ENCODE measurements around the gene FAM180B. TPM values are rescaled to one million over a fixed set of nuclear protein-coding genes. Genes with fewer than 3 reads are reported as not detected.
A peak's percentile ranks its signal among the peaks of the same experiment; 100 is the strongest.

FAM180B gene
- total and polyA plus RNA-seq, 2 of the 13 experiments (the other 11 are each of a cell fraction or from before 2014, with no cell fraction given) = 0.40 to 1.0 TPM

- Histone ChIP-seq H3K4me1 (ENCODE audit: insufficient read depth, low read length) (peaks cover 16% of the 10 kb centered on the region), H2AFZ (ENCODE audit: low read length) (no peak overlapping the region), H4K20me1 (ENCODE audit: insufficient read depth, low read length) (no peaks in the 10 kb centered on the region), H3K4me2 (ENCODE audit: low read depth, low read length) (no peak overlapping the region), H3K4me3 (replicated peaks in 1 of 3; ENCODE audit: insufficient read depth in 1 of 3, low read depth in 2 of 3, low read length in 3 of 3) (no peak overlapping the region), H3K27me3 (ENCODE audit: control insufficient read depth in 1 of 2, insufficient read depth in 2 of 2, low read length in 2 of 2) (no peaks in the 10 kb centered on the region), H3K27ac (ENCODE audit: extremely low read length, insufficient read depth, low read length) (no peak overlapping the region), H3K79me2 (ENCODE audit: insufficient read depth, low read length) (no peaks in the 10 kb centered on the region), H3K9me3 (ENCODE audit: low read length) (no peaks in the 10 kb centered on the region), H3K36me3 (replicated peaks in 1 of 2; ENCODE audit: control insufficient read depth in 1 of 2, insufficient read depth in 2 of 2, low read length in 2 of 2) (no peaks in the 10 kb centered on the region), H3K9ac (ENCODE audit: insufficient read depth, low read depth, low read length) (no peak overlapping the region)
- intact Hi-C loops (cut with micrococcal nuclease; ENCODE audit: unreplicated experiment) = no loop called here
- 72% methylated on average over 5 of the region's 5 CpGs for WGBS (ENCODE audit: low lambda C conversion rate)
- FAIRE-seq (no peak), DNase-seq (ENCODE audit: low spot score) (no peak), ATAC-seq (peak; percentile 27)
- in situ Hi-C loops (cut with HindIII; ENCODE audit: extremely low pct_ligation_motif_present, low pct_unique_long_range_greater_than_20kb) = no loop called here
- no TSS peak for BruUV-seq (replicated peaks)
- TF ChIP-seq ZNF607 (CRISPR knock-in tag; IDR thresholded peaks at IDR 0.05; ENCODE audit: borderline replicate concordance) = no peak
- TF ChIP-seq ZNF275 (CRISPR knock-in tag; IDR thresholded peaks at IDR 0.05; ENCODE audit: borderline replicate concordance) = no peak
- no peak for TF ChIP-seq DPF2 (CRISPR knock-in tag; IDR thresholded peaks at IDR 0.05; ENCODE audit: borderline replicate concordance, low read depth)
- TF ChIP-seq GTF2F1 (IDR thresholded peaks at IDR 0.05; ENCODE audit: low read length) = no peak
- TF ChIP-seq POLR2G (IDR thresholded peaks at IDR 0.05; ENCODE audit: low read depth, low read length) = no peak
- TF ChIP-seq, protein P1, sequence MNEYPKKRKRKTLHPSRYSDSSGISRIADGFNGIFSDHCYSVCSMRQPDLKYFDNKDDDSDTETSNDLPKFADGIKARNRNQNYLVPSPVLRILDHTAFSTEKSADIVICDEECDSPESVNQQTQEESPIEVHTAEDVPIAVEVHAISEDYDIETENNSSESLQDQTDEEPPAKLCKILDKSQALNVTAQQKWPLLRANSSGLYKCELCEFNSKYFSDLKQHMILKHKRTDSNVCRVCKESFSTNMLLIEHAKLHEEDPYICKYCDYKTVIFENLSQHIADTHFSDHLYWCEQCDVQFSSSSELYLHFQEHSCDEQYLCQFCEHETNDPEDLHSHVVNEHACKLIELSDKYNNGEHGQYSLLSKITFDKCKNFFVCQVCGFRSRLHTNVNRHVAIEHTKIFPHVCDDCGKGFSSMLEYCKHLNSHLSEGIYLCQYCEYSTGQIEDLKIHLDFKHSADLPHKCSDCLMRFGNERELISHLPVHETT (CRISPR knock-in tag; conservative IDR thresholded peaks at IDR 0.05) = no peak
- no peak for TF ChIP-seq JDP2 (CRISPR knock-in tag; IDR thresholded peaks at IDR 0.05; ENCODE audit: borderline replicate concordance)
- TF ChIP-seq SP4 (CRISPR knock-in tag; IDR thresholded peaks at IDR 0.05) = no peak
- TF ChIP-seq SRSF4 (IDR thresholded peaks at IDR 0.05; ENCODE audit: low read depth, low read length, poor library complexity, severe bottlenecking) = no peak
- ChIA-PET CTCF (ENCODE audit: low intra/inter-chr PET ratio, low total read pairs) (no interaction called here), POLR2A (no interaction called here)
Observed at GRCh38 chr11:47606731-47607130, 20.3 kb downstream of the FAM180B start.
